Measurements from ENCODE around the gene FTO.

- TF ChIP-seq CTCF (IDR thresholded peaks at IDR 0.05): no peak
- TF ChIP-seq ZFX (IDR thresholded peaks at IDR 0.05; ENCODE audit: borderline replicate concordance): no peak
These were observed 461.4 kb downstream of the FTO start for GRCh38 chr16:54165174-54165911.
